ENCODE measurements around the gene POLR2I. TPM values are rescaled to one million over a fixed set of nuclear protein-coding genes. Genes with fewer than 3 reads are reported as not detected.

Gene POLR2I
- total and polyA plus RNA-seq, 2 donors (not counting 3 experiments of a cell fraction or from before 2014, with no cell fraction given) = 53.0 to 64.8 TPM

GRCh38 chr19:36108684-36109083 lies 6.0 kb downstream of the POLR2I start:
- Histone ChIP-seq H3K79me2 (ENCODE audit: control insufficient read depth, insufficient read depth, low read length) (no peaks in the 10 kb centered on the region), H3K9me3 (replicated peaks; ENCODE audit: control insufficient read depth, insufficient read depth, low read length) (no peaks in the 10 kb centered on the region), H3K4me1 (ENCODE audit: control insufficient read depth, extremely low read depth, insufficient read depth, low read length) (peaks cover 1% of the 10 kb centered on the region), H2AFZ (ENCODE audit: low read depth, low read length) (no peak overlapping the region), H3K4me2 (ENCODE audit: insufficient read depth, low read length) (no peak overlapping the region), H3K36me3 (ENCODE audit: control insufficient read depth in 2 of 2, extremely low read depth in 1 of 2, insufficient read depth in 2 of 2, low read length in 2 of 2) (peaks cover 0 to 1% of the 10 kb centered on the region in 2 experiments), H3K27ac (ENCODE audit: insufficient read depth, low read depth, low read length) (no peak overlapping the region), H4K20me1 (replicated peaks; ENCODE audit: control insufficient read depth, extremely low read depth, insufficient read depth, low read length) (no peaks in the 10 kb centered on the region), H3K4me3 (replicated peaks in 1 of 3; ENCODE audit: insufficient read depth in 1 of 3, low read depth in 1 of 3, low read length in 3 of 3) (no peak overlapping the region), H3K27me3 (ENCODE audit: control insufficient read depth in 2 of 2, insufficient read depth in 2 of 2, low read length in 2 of 2) (no peaks in the 10 kb centered on the region), H3K9ac (replicated peaks; ENCODE audit: extremely low read depth, insufficient read depth, low read length) (no peak overlapping the region), H3K9me1 (replicated peaks; ENCODE audit: control insufficient read depth, extremely low read depth, insufficient read depth, low read length) (no peaks in the 10 kb centered on the region)
- DNase-seq (ENCODE audit: low read depth, low spot score) (no peak), FAIRE-seq (no peak)
- CTCF ChIA-PET = no interaction called here
- POLR2A ChIA-PET = no interaction called here
- TF ChIP-seq MYC (IDR thresholded peaks at IDR 0.05; ENCODE audit: low read depth, low read length) (no peak), GATA2 (IDR thresholded peaks at IDR 0.05; ENCODE audit: insufficient read depth, insufficient read length, low read depth, low read length) (no peak), POLR2AphosphoS5 (IDR thresholded peaks at IDR 0.05; ENCODE audit: insufficient read depth, low read depth, low read length) (no peak), JUN (IDR thresholded peaks at IDR 0.05; ENCODE audit: borderline replicate concordance, insufficient read depth, insufficient read length, low read depth) (no peak), POLR2A (IDR thresholded peaks at IDR 0.05; ENCODE audit: low read depth, low read length) (no peak), MAX (IDR thresholded peaks at IDR 0.05; ENCODE audit: insufficient read depth, insufficient read length) (no peak), FOS (IDR thresholded peaks at IDR 0.05; ENCODE audit: borderline replicate concordance, insufficient read depth, low read length) (no peak), EZH2 (IDR thresholded peaks at IDR 0.05; ENCODE audit: borderline replicate concordance, low read depth, low read length, severe bottlenecking) (no peak)
- TF ChIP-seq, protein P1, sequence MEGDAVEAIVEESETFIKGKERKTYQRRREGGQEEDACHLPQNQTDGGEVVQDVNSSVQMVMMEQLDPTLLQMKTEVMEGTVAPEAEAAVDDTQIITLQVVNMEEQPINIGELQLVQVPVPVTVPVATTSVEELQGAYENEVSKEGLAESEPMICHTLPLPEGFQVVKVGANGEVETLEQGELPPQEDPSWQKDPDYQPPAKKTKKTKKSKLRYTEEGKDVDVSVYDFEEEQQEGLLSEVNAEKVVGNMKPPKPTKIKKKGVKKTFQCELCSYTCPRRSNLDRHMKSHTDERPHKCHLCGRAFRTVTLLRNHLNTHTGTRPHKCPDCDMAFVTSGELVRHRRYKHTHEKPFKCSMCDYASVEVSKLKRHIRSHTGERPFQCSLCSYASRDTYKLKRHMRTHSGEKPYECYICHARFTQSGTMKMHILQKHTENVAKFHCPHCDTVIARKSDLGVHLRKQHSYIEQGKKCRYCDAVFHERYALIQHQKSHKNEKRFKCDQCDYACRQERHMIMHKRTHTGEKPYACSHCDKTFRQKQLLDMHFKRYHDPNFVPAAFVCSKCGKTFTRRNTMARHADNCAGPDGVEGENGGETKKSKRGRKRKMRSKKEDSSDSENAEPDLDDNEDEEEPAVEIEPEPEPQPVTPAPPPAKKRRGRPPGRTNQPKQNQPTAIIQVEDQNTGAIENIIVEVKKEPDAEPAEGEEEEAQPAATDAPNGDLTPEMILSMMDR (IDR thresholded peaks at IDR 0.05; ENCODE audit: extremely low read depth in 1 of 2, insufficient read depth in 1 of 2, low read depth in 1 of 2, low read length in 2 of 2) = no peak
- dilution Hi-C loops (cut with MboI; ENCODE audit: extremely low pct_ligation_motif_present, low sequenced_read_pairs) (no loop called here), intact Hi-C loops (cut with micrococcal nuclease) (no loop called here)
- BruUV-seq (replicated peaks) = no TSS peak
